WTC11 (cell line): ENCODE results near the gene NCOA3. TPM values are rescaled to one million over a fixed set of nuclear protein-coding genes. Genes with fewer than 3 reads are reported as not detected.
"Not testable (repeated sequence)": the region's sequence is repeated elsewhere in the genome, so short reads cannot be mapped to it uniquely, and the experiment has no call there.

Source experiments
- ATAC-seq: fragments of 200-7000 bp; cut with Tn5 transposase; 2 replicates; pipeline ENCODE4 v1.10.0; 2021; ENCODE audit warnings: mild to moderate bottlenecking, moderate library complexity
- CTCF ChIA-PET: fragments of 300-600 bp; sonication (Branson Sonifier 250); formaldehyde crosslinking; loops from one replicate; lab custom pipeline; 2021; ENCODE audit warnings: antibody characterized with exemption; lab: Charles Lee
- POLR2A ChIA-PET: fragments of 350-600 bp; sonication (Branson Sonifier 250); formaldehyde crosslinking; loops from one replicate; lab custom pipeline; 2021; ENCODE audit warnings: antibody characterized with exemption; lab: Charles Lee
- DNase-seq: peaks from one replicate; pipeline ENCODE4 v3.0.0; 2021; ENCODE audit warnings: low spot score
- H3K27ac Mint-ChIP-seq: 2 replicates; pipeline ENCODE4 v1.8.0; 2021; ENCODE audit warnings: mixed read lengths
- H3K27me3 Mint-ChIP-seq: 2 replicates; pipeline ENCODE4 v1.8.0; 2021; ENCODE audit warnings: low read depth, mild to moderate bottlenecking, moderate library complexity, mixed read lengths
- H3K36me3 Mint-ChIP-seq: 2 replicates; pipeline ENCODE4 v1.8.0; 2021; ENCODE audit warnings: mixed read lengths
- H3K4me1 Mint-ChIP-seq: 2 replicates; pipeline ENCODE4 v1.8.0; 2022; ENCODE audit warnings: mixed read lengths
- H3K4me3 Mint-ChIP-seq: 2 replicates; pipeline ENCODE4 v1.8.0; 2021; ENCODE audit warnings: mild to moderate bottlenecking, moderate library complexity, mixed read lengths
- H3K9me3 Mint-ChIP-seq: 2 replicates; pipeline ENCODE4 v1.8.0; 2021; ENCODE audit warnings: mixed read lengths
- ATF2 ChIP-seq: sonication (generic); formaldehyde crosslinking; IDR thresholded peaks from 2 replicates; pipeline ENCODE4 v1.8.1; 2022; ENCODE audit warnings: low read depth, missing genetic modification reagents, borderline replicate concordance
- CDX4 ChIP-seq: fragments of 250-450 bp; sonication (Bioruptor Pico); IDR thresholded peaks from 2 replicates; pipeline ENCODE4 v1.9.0; 2021; ENCODE audit warnings: moderate library complexity, mild to moderate bottlenecking, inconsistent platforms, borderline replicate concordance
- E2F1 ChIP-seq: sonication (generic); formaldehyde crosslinking; IDR thresholded peaks from 2 replicates; pipeline ENCODE4 v1.8.0; 2022; ENCODE audit warnings: mild to moderate bottlenecking, missing genetic modification reagents
- EMX1 ChIP-seq: fragments of 250-450 bp; sonication (Bioruptor Pico); IDR thresholded peaks from 2 replicates; pipeline ENCODE4 v1.8.0; 2021; ENCODE audit warnings: mild to moderate bottlenecking
- GABPB1 ChIP-seq: sonication (generic); formaldehyde crosslinking; IDR thresholded peaks from 2 replicates; pipeline ENCODE4 v1.8.1; 2023; ENCODE audit warnings: mild to moderate bottlenecking, missing genetic modification reagents
- GTF2I ChIP-seq: fragments of 250-450 bp; sonication (Bioruptor Pico); conservative IDR thresholded peaks from 2 replicates; pipeline ENCODE4 v1.4.0; 2021; ENCODE audit warnings: mild to moderate bottlenecking
- HMGA2 ChIP-seq: fragments of 250-450 bp; sonication (Bioruptor Pico); IDR thresholded peaks from 2 replicates; pipeline ENCODE4 v1.4.0; 2021; ENCODE audit warnings: mild to moderate bottlenecking, moderate library complexity
- IRF1 ChIP-seq: sonication (generic); formaldehyde crosslinking; IDR thresholded peaks from 2 replicates; pipeline ENCODE4 v1.8.0; 2023; ENCODE audit warnings: missing genetic modification reagents
- MAX ChIP-seq: sonication (generic); formaldehyde crosslinking; IDR thresholded peaks from 2 replicates; pipeline ENCODE4 v1.8.0; 2022; ENCODE audit warnings: mild to moderate bottlenecking, missing genetic modification reagents
- NFATC4 ChIP-seq: fragments of 250-450 bp; sonication (Bioruptor Pico); IDR thresholded peaks from 2 replicates; pipeline ENCODE4 v1.9.0; 2021; ENCODE audit warnings: mild to moderate bottlenecking
- NR1H2 ChIP-seq: sonication (generic); formaldehyde crosslinking; IDR thresholded peaks from 2 replicates; pipeline ENCODE4 v1.9.0; 2021; ENCODE audit warnings: mild to moderate bottlenecking, moderate library complexity, missing genetic modification reagents
- NR3C1 ChIP-seq: sonication (generic); formaldehyde crosslinking; conservative IDR thresholded peaks from 2 replicates; pipeline ENCODE4 v1.8.1; 2023; ENCODE audit warnings: low read depth, mild to moderate bottlenecking, missing genetic modification reagents
- SMAD3 ChIP-seq: sonication (generic); formaldehyde crosslinking; IDR thresholded peaks from 2 replicates; pipeline ENCODE4 v1.8.0; 2022; ENCODE audit warnings: missing genetic modification reagents, mild to moderate bottlenecking, borderline replicate concordance
- SMAD4 ChIP-seq: sonication (generic); formaldehyde crosslinking; IDR thresholded peaks from 2 replicates; pipeline ENCODE4 v1.8.0; 2022; ENCODE audit warnings: mild to moderate bottlenecking, missing genetic modification reagents
- TCF7 ChIP-seq: sonication (generic); formaldehyde crosslinking; IDR thresholded peaks from 2 replicates; pipeline ENCODE4 v1.8.0; 2022; ENCODE audit warnings: mild to moderate bottlenecking, low read depth, missing genetic modification reagents, moderate library complexity
- USF2 ChIP-seq: sonication (generic); formaldehyde crosslinking; IDR thresholded peaks from 2 replicates; pipeline ENCODE4 v1.8.1; 2023; ENCODE audit warnings: mild to moderate bottlenecking, missing genetic modification reagents, moderate library complexity
- ZNF121 ChIP-seq: sonication (generic); formaldehyde crosslinking; IDR thresholded peaks from 2 replicates; pipeline ENCODE4 v1.8.0; 2023; ENCODE audit warnings: missing genetic modification reagents
- ZNF138 ChIP-seq: sonication (generic); formaldehyde crosslinking; conservative IDR thresholded peaks from 2 replicates; pipeline ENCODE4 v1.8.1; 2022; ENCODE audit warnings: mild to moderate bottlenecking, moderate library complexity, missing genetic modification reagents
- ZNF219 ChIP-seq: sonication (generic); formaldehyde crosslinking; IDR thresholded peaks from 2 replicates; pipeline ENCODE4 v1.8.0; 2023; ENCODE audit warnings: missing genetic modification reagents, mild to moderate bottlenecking, borderline replicate concordance
- ZNF232 ChIP-seq: sonication (generic); formaldehyde crosslinking; IDR thresholded peaks from 2 replicates; pipeline ENCODE4 v1.8.0; 2022; ENCODE audit warnings: mild to moderate bottlenecking, missing genetic modification reagents
- ZNF396 ChIP-seq: fragments of 250-450 bp; sonication (Bioruptor Pico); IDR thresholded peaks from 2 replicates; pipeline ENCODE4 v1.8.0; 2021; ENCODE audit warnings: mild to moderate bottlenecking, moderate library complexity, borderline replicate concordance
- ZNF416 ChIP-seq: fragments of 250-450 bp; sonication (Bioruptor Pico); IDR thresholded peaks from 2 replicates; pipeline ENCODE4 v1.9.0; 2021; ENCODE audit warnings: mild to moderate bottlenecking, inconsistent platforms
- ZSCAN18 ChIP-seq: fragments of 250-450 bp; sonication (Bioruptor Pico); IDR thresholded peaks from 2 replicates; pipeline ENCODE4 v2.1.2; 2022; ENCODE audit warnings: mild to moderate bottlenecking, moderate library complexity
- total RNA-seq: library from RNA; stranded (reverse); gene quantifications from 3 replicates; pipeline ENCODE4 v1.2.3, GENCODE V29; 2021

NCOA3 gene
- total RNA-seq, 1 experiment from 2014 or later = 25.2 TPM

GRCh38 chr20:47493963-47494293 lies 7.8 kb upstream of the NCOA3 start:
- no peak overlapping the region for H3K4me3 Mint-ChIP-seq
- no peak for DNase-seq
- ATAC-seq = peak; percentile 51; the same call in 1 of the 2 replicates
- H3K36me3 Mint-ChIP-seq = no peaks in the 10 kb centered on the region
- no peak overlapping the region for H3K27ac Mint-ChIP-seq
- H3K27me3 Mint-ChIP-seq = no peaks in the 10 kb centered on the region
- H3K4me1 Mint-ChIP-seq = peaks cover 13% of the 10 kb centered on the region
- 0 out of 2 replicates have a peak, but pooled peaks cover 3% of the 10 kb centered on the region for H3K9me3 Mint-ChIP-seq
- TF ChIP-seq ZNF396 (CRISPR knock-in tag) (no peak), NFATC4 (CRISPR knock-in tag) (no peak), CDX4 (CRISPR knock-in tag) (no peak), HMGA2 (CRISPR knock-in tag) (no peak), NR1H2 (CRISPR knock-in tag) (no peak), ZNF416 (CRISPR knock-in tag) (no peak), TCF7 (no peak), IRF1 (no peak), ZNF219 (no peak), ZNF138 (CRISPR knock-in tag) (no peak), USF2 (CRISPR knock-in tag) (no peak)
- TF ChIP-seq, all 79 proteins: peak for 0
- ChIA-PET POLR2A (interaction anchor here (1.4 kb wide), 1 partner anchor 8 kb away, joined by 7 read pairs; the partner anchor contains the start of gene NCOA3), CTCF (interaction anchor here (1.0 to 2.4 kb wide), 5 partner anchors 8 to 288 kb away, joined by 3 to 11 read pairs (median 5); partner anchors contain the start of gene NCOA3)

- H3K9me3 Mint-ChIP-seq, DNase-seq, H3K27me3 Mint-ChIP-seq, ATAC-seq, H3K36me3 Mint-ChIP-seq, POLR2A ChIA-PET, H3K4me3 Mint-ChIP-seq, CTCF ChIA-PET: not testable (repeated sequence)
- H3K27ac Mint-ChIP-seq = 0 out of 2 replicates have a peak overlapping the region, but pooled peaks have one; percentile 57
- peaks cover 13% of the 10 kb centered on the region for H3K4me1 Mint-ChIP-seq
These were observed 7.1 kb upstream of the NCOA3 start for GRCh38 chr20:47494606-47495005.

GRCh38 chr20:47496118-47496517 lies 5.6 kb upstream of the NCOA3 start:
- H3K36me3 Mint-ChIP-seq = no peaks in the 10 kb centered on the region
- peaks cover 22% of the 10 kb centered on the region for H3K4me1 Mint-ChIP-seq
- TF ChIP-seq SMAD3 (CRISPR knock-in tag) (no peak), GABPB1 (CRISPR knock-in tag) (no peak), E2F1 (no peak), ZNF121 (CRISPR knock-in tag) (no peak), ATF2 (CRISPR knock-in tag) (no peak), GTF2I (CRISPR knock-in tag) (no peak), MAX (no peak), EMX1 (CRISPR knock-in tag) (no peak), ZNF232 (CRISPR knock-in tag) (no peak), ZNF416 (CRISPR knock-in tag) (no peak), NR3C1 (CRISPR knock-in tag) (no peak), ZSCAN18 (CRISPR knock-in tag) (no peak), SMAD4 (no peak), CDX4 (CRISPR knock-in tag) (no peak)

More at GRCh38 chr20:47496118-47496517, 5.6 kb upstream of the NCOA3 start:
- ChIA-PET CTCF (interaction anchor here (0.7 kb wide), 1 partner anchor 1057 kb away, joined by 3 read pairs; no protein-coding TSS in a partner anchor), POLR2A (no interaction called here)
- no peak for ATAC-seq
- Mint-ChIP-seq H3K27ac (no peak overlapping the region), H3K9me3 (0 out of 2 replicates have a peak, but pooled peaks cover 3% of the 10 kb centered on the region), H3K27me3 (no peaks in the 10 kb centered on the region), H3K4me3 (no peak overlapping the region)
- no peak for DNase-seq
